ENCODE results near the gene FBXO2.

FBXO2 gene

GRCh38 chr1:11654137-11654938 is at the start of gene FBXO2, which contains the start of gene FBXO44:
FBXO2 (minus strand) TSS chr1:11654429; CDS start chr1:11654340, 89 bp downstream.
FBXO44 (plus strand) TSS chr1:11654877; CDS start chr1:11655836, 959 bp downstream.
- Histone ChIP-seq H3K27ac (peak within 1 kb of the TSS in 2 of 11 experiments; percentile 30 to 48; a peak in 3 of 22 replicates), H3K4me3 (peak within 1 kb of the TSS; percentile 52 to 72 (median 61))

GRCh38 chr1:11703357-11704193 is 49.3 kb upstream of the FBXO2 start:
- Histone ChIP-seq H3K4me3 (peak overlapping the region in 3 of 10 experiments; percentile 12 to 18 (median 16); a peak in 1 of 20 replicates), H3K4me1 (peaks cover 56 to 100% (median 100%) of the 10 kb centered on the region in 10 experiments), H4K20me1 (peaks cover 0 to 100% (median 89%) of the 10 kb centered on the region in 11 experiments; a peak in 18 of 22 replicates), H3K27me3 (peaks cover 0 to 17% (median 0%) of the 10 kb centered on the region in 11 experiments; a peak in 4 of 22 replicates), H3K36me3 (peaks cover 0 to 52% (median 24%) of the 10 kb centered on the region in 11 experiments; a peak in 13 of 22 replicates), H3K9ac (peak overlapping the region in 9 of 11 experiments; percentile 27 to 68 (median 41); a peak in 16 of 22 replicates), H3K9me3 (replicated peaks in 1 of 11) (no peaks in the 10 kb centered on the region), H3K4me2 (peak overlapping the region; percentile 76 to 97 (median 92)), H3K27ac (peak overlapping the region in 8 of 11 experiments; percentile 9 to 76 (median 50); a peak in 15 of 22 replicates)
- no peak for TF ChIP-seq Cebpa-rat (IDR thresholded peaks at IDR 0.05)

More at GRCh38 chr1:11654137-11654938, at the start of gene FBXO2, which contains the start of gene FBXO44:
- H3K4me1 ChIP-seq, result peaks cover 10 to 57% (median 28%) of the 10 kb centered on the region in 10 experiments
- H4K20me1 ChIP-seq, result peaks cover 0 to 12% (median 0%) of the 10 kb centered on the region in 11 experiments; a peak in 5 of 22 replicates
- no peaks in the 10 kb centered on the region for H3K9me3 ChIP-seq (replicated peaks in 1 of 11)
- peak within 1 kb of the TSS; percentile 81 to 97 (median 90) for H3K4me2 ChIP-seq
- TF ChIP-seq Cebpa-rat (IDR thresholded peaks at IDR 0.05), result no peak
- H3K9ac ChIP-seq, result peak within 1 kb of the TSS; percentile 33 to 77 (median 67); a peak in 20 of 22 replicates
- H3K27me3 ChIP-seq, result peaks cover 20 to 61% (median 44%) of the 10 kb centered on the region in 11 experiments
- peaks cover 0 to 22% (median 3%) of the 10 kb centered on the region in 11 experiments; a peak in 10 of 22 replicates for H3K36me3 ChIP-seq

GRCh38 chr1:11701981-11702803 is 48.0 kb upstream of the FBXO2 start:
- Histone ChIP-seq H4K20me1 (peaks cover 0 to 100% (median 94%) of the 10 kb centered on the region in 11 experiments; a peak in 18 of 22 replicates), H3K4me2 (peak overlapping the region in 9 of 11 experiments; percentile 85 to 97 (median 93); a peak in 18 of 22 replicates), H3K4me3 (no peak overlapping the region)

GRCh38 chr1:11701551-11701961 is 47.3 kb upstream of the FBXO2 start:
- peaks cover 0 to 17% (median 0%) of the 10 kb centered on the region in 11 experiments; a peak in 4 of 22 replicates for H3K27me3 ChIP-seq
- no peak overlapping the region for H3K4me3 ChIP-seq
- peaks cover 0 to 100% (median 99%) of the 10 kb centered on the region in 11 experiments; a peak in 18 of 22 replicates for H4K20me1 ChIP-seq
- peaks cover 0 to 48% (median 16%) of the 10 kb centered on the region in 11 experiments; a peak in 12 of 22 replicates for H3K36me3 ChIP-seq
- H3K4me2 ChIP-seq, result peak overlapping the region; percentile 79 to 97 (median 91); a peak in 20 of 22 replicates
- H3K27ac ChIP-seq, result peak overlapping the region in 6 of 11 experiments; percentile 4 to 62 (median 50); a peak in 9 of 22 replicates
- peak overlapping the region in 6 of 11 experiments; percentile 5 to 68 (median 25); a peak in 8 of 22 replicates for H3K9ac ChIP-seq
- no peaks in the 10 kb centered on the region for H3K9me3 ChIP-seq (replicated peaks in 1 of 11)
- TF ChIP-seq Cebpa-rat (IDR thresholded peaks at IDR 0.05), result no peak
- peaks cover 45 to 100% (median 99%) of the 10 kb centered on the region in 10 experiments for H3K4me1 ChIP-seq

More at GRCh38 chr1:11701981-11702803, 48.0 kb upstream of the FBXO2 start:
- H3K9ac ChIP-seq, result peak overlapping the region in 5 of 11 experiments; percentile 5 to 68 (median 20); a peak in 4 of 22 replicates
- peaks cover 0 to 52% (median 17%) of the 10 kb centered on the region in 11 experiments; a peak in 12 of 22 replicates for H3K36me3 ChIP-seq
- H3K27ac ChIP-seq, result peak overlapping the region in 5 of 11 experiments; percentile 4 to 62 (median 54); a peak in 4 of 22 replicates
- no peak for TF ChIP-seq Cebpa-rat (IDR thresholded peaks at IDR 0.05)
- peaks cover 0 to 17% (median 0%) of the 10 kb centered on the region in 11 experiments; a peak in 4 of 22 replicates for H3K27me3 ChIP-seq
- H3K4me1 ChIP-seq, result peaks cover 47 to 100% (median 100%) of the 10 kb centered on the region in 10 experiments
- H3K9me3 ChIP-seq (replicated peaks in 1 of 11), result no peaks in the 10 kb centered on the region

- Histone ChIP-seq H3K4me2 (peak overlapping the region; percentile 79 to 97 (median 91)), H3K9ac (peak overlapping the region; percentile 1 to 68 (median 48); a peak in 16 of 22 replicates), H4K20me1 (peaks cover 0 to 100% (median 99%) of the 10 kb centered on the region in 11 experiments; a peak in 18 of 22 replicates), H3K4me3 (peak overlapping the region in 8 of 10 experiments; percentile 9 to 55 (median 36); a peak in 15 of 20 replicates), H3K27me3 (peaks cover 0 to 17% (median 0%) of the 10 kb centered on the region in 11 experiments; a peak in 4 of 22 replicates), H3K4me1 (peaks cover 45 to 100% (median 97%) of the 10 kb centered on the region in 10 experiments), H3K9me3 (replicated peaks in 1 of 11) (no peaks in the 10 kb centered on the region), H3K36me3 (peaks cover 0 to 48% (median 13%) of the 10 kb centered on the region in 11 experiments; a peak in 13 of 22 replicates), H3K27ac (peak overlapping the region in 8 of 11 experiments; percentile 28 to 62 (median 50); a peak in 14 of 22 replicates)
- TF ChIP-seq Cebpa-rat (IDR thresholded peaks at IDR 0.05), result no peak
Measured at GRCh38 chr1:11700601-11701467, 46.6 kb upstream of the FBXO2 start.

- H4K20me1 ChIP-seq, result peaks cover 0 to 100% (median 97%) of the 10 kb centered on the region in 11 experiments; a peak in 18 of 22 replicates
- H3K9ac ChIP-seq, result peak overlapping the region in 2 of 11 experiments; percentile 1 to 12; a peak in 2 of 22 replicates
- peaks cover 33 to 100% (median 96%) of the 10 kb centered on the region in 10 experiments for H3K4me1 ChIP-seq
Measured at GRCh38 chr1:11697893-11698210, 43.6 kb upstream of the FBXO2 start.

More at GRCh38 chr1:11697893-11698210, 43.6 kb upstream of the FBXO2 start:
- Histone ChIP-seq H3K36me3 (peaks cover 0 to 66% (median 28%) of the 10 kb centered on the region in 11 experiments; a peak in 14 of 22 replicates), H3K4me2 (peak overlapping the region in 8 of 11 experiments; percentile 10 to 94 (median 50); a peak in 16 of 22 replicates), H3K27ac (peak overlapping the region in 1 of 11 experiments; percentile 12; a peak in 1 of 22 replicates), H3K9me3 (replicated peaks in 1 of 11) (no peaks in the 10 kb centered on the region), H3K27me3 (peaks cover 0 to 17% (median 0%) of the 10 kb centered on the region in 11 experiments; a peak in 4 of 22 replicates), H3K4me3 (no peak overlapping the region)
- TF ChIP-seq Cebpa-rat (IDR thresholded peaks at IDR 0.05), result no peak

Data from BLaER1 treated with 17β-estradiol and CSF1 and Interleukin-3, amounts not matched to agents 10 nM and 100 nM (cell line).